Activated CD4-positive, alpha-beta memory T cell treated with anti-CD3 and anti-CD28 coated beads for 36 hours (primary cell): ENCODE results near the gene NXN. TPM values are rescaled to one million over a fixed set of nuclear protein-coding genes. Genes with fewer than 3 reads are reported as not detected.
A peak's percentile ranks its signal among the peaks of the same experiment; 100 is the strongest.

ENCODE experiments used
- CTCF ChIA-PET: fragments of 350-600 bp; sonication (Branson Sonifier 250); formaldehyde crosslinking; loops from one replicate; lab custom pipeline; 2021; ENCODE audit warnings: antibody characterized with exemption, inconsistent platforms; lab: Charles Lee
- POLR2A ChIA-PET: fragments of 350-600 bp; sonication (Branson Sonifier 250); formaldehyde crosslinking; loops from one replicate; lab custom pipeline; 2021; ENCODE audit warnings: antibody characterized with exemption; lab: Charles Lee
- DNase-seq: peaks from one replicate; pipeline ENCODE4 v3.0.0-alpha.2; 2020
- H3K27ac Mint-ChIP-seq: one replicate; pipeline ENCODE4 v1.8.0; 2021; ENCODE audit warnings: mixed read lengths
- H3K27me3 Mint-ChIP-seq: one replicate; pipeline ENCODE4 v1.8.0; 2021; ENCODE audit warnings: mixed read lengths
- H3K36me3 Mint-ChIP-seq: one replicate; pipeline ENCODE4 v1.8.0; 2021; ENCODE audit warnings: mixed read lengths
- H3K4me1 Mint-ChIP-seq: one replicate; pipeline ENCODE4 v1.8.0; 2021; ENCODE audit warnings: low read depth, mixed read lengths
- H3K4me3 Mint-ChIP-seq: one replicate; pipeline ENCODE4 v1.8.0; 2021; ENCODE audit warnings: mild to moderate bottlenecking, mixed read lengths
- H3K9me3 Mint-ChIP-seq: one replicate; pipeline ENCODE4 v1.8.0; 2021; ENCODE audit warnings: mixed read lengths
- intact Hi-C: fragments of 100-400 bp; cut with micrococcal nuclease; formaldehyde crosslinking; loops from one replicate; pipeline ENCODE4 v1.15.1; 2023
- total RNA-seq, 2 experiments: library from RNA; stranded (reverse); gene quantifications; one replicate each; pipeline ENCODE4 v1.2.3, GENCODE V29; 2021

NXN gene
- total RNA-seq, 2 experiments from 2014 or later = 0.31 to 0.33 TPM

DNA sequence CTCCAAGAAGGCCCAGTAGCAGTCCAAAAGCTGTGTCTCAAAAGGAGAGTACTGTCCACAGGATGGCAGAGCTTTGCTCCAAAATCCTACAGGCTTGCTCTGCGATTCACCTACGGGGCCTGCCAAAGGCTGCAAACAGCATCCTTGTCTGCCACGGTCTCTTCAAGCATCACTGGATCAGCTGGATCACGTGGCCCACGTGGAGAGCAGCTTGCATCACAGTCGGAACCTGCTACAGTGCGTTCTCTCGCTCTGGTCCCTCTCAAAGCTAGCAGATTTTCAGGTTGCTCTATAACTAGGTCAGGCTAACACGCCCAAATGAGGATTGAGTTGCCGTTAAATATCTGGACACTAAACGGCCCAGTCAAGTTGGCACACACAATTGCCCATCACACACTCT is 9.0 kb upstream of the NXN start:
- H3K27ac Mint-ChIP-seq = no peak overlapping the region
- ChIA-PET CTCF (interaction anchor here (1.2 kb wide), 1 partner anchor 8 kb away, joined by 7 read pairs; the partner anchor contains the start of gene TIMM22), POLR2A (no interaction called here)
- DNase-seq = no peak
- no peaks in the 10 kb centered on the region for H3K27me3 Mint-ChIP-seq
- H3K9me3 Mint-ChIP-seq = peaks cover 12% of the 10 kb centered on the region
- intact Hi-C loops = no loop called here
- no peaks in the 10 kb centered on the region for H3K4me1 Mint-ChIP-seq
- H3K4me3 Mint-ChIP-seq = no peak overlapping the region
- H3K36me3 Mint-ChIP-seq = no peaks in the 10 kb centered on the region

DNA sequence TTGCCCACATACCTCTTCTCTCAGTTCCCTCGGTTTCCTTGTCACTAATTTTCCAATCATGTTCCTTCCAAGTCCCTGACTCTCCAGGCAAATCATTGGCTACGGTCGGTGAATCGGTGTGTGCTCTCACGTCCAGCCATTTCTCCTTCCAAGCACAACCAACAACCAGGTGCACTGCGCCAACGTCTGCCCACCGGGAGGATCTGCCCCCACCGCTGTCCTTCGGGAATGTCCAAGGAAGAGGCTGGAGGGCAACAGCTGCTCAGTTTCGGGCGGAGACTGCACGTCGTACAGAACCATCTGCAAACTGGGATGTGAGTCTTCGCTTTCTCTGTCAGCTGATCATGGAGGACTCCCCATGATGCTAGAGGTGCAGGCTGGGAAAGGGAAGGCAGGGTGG is 8.4 kb upstream of the NXN start:
- Mint-ChIP-seq H3K9me3 (peaks cover 7% of the 10 kb centered on the region), H3K27me3 (no peaks in the 10 kb centered on the region), H3K36me3 (no peaks in the 10 kb centered on the region), H3K4me1 (no peaks in the 10 kb centered on the region), H3K27ac (no peak overlapping the region), H3K4me3 (no peak overlapping the region)
- DNase-seq = no peak
- CTCF ChIA-PET = interaction anchor here (1.2 kb wide), 1 partner anchor 9 kb away, joined by 7 read pairs; the partner anchor contains the start of gene TIMM22
- POLR2A ChIA-PET = no interaction called here
- intact Hi-C loops = no loop called here

DNA sequence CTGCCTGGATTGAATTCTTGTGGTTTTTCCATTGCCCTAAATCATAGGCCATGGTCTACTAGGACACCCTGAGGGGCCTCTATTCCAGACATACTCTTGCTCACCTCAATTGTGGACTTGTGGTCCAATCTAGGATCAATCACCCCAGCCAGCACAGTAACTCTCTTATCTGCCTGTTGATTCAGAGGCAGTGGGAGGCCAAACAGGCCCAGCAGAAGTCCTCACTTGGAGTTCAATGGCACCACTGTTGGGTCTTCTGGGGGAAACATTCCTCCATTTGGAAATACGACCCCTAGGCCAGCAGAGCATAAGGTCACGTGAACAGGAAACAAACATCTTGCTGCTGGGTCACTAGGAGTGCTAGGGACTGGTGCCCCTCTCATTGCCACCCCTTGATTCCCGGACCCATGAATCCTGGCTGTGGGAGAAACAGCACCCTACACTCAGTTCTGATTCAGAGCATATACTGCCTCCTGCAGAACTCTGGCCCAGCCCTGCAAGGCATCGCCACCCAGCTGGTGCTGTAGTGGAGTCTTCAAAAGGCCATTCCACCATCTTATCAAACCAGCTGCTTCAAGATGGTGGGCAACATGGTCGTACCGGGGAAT is 6.8 kb upstream of the NXN start:
- intact Hi-C loops = no loop called here
- ChIA-PET POLR2A (no interaction called here), CTCF (interaction anchor here (2.0 kb wide), 1 partner anchor 10 kb away, joined by 9 read pairs; the partner anchor contains the start of gene TIMM22)
- DNase-seq = no peak
- H3K4me3 Mint-ChIP-seq = no peak overlapping the region
- no peak overlapping the region for H3K27ac Mint-ChIP-seq
- no peaks in the 10 kb centered on the region for H3K36me3 Mint-ChIP-seq
- H3K4me1 Mint-ChIP-seq = no peaks in the 10 kb centered on the region
- H3K9me3 Mint-ChIP-seq = no peaks in the 10 kb centered on the region
- no peaks in the 10 kb centered on the region for H3K27me3 Mint-ChIP-seq

DNA sequence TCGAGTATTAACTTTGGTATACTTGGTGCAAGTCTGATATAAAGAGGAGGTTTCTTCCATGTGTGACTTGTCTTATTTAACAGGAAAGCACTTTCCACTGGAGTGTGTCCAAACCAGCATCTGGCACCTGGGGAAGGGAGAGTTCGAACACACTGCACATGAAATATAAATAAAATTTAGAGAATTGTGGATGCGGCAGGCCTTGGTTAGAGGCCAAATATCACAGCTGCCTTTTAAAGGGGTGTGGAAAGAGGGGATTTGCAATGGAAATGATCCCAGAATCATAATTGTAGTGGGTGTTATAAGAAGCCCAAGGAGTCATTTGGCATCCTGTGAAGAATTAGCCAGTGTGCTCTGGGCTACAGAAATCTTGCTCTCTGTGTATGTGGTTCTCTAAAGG is 4.3 kb upstream of the NXN start:
- no peak for DNase-seq
- H3K27ac Mint-ChIP-seq = no peak overlapping the region
- POLR2A ChIA-PET = no interaction called here
- intact Hi-C loops = loop anchor here (5.0 kb wide), 2 partner anchors 202 to 572 kb away; partner anchors contain the start of genes GLOD4 and MRM3
- CTCF ChIA-PET = no interaction called here
- H3K9me3 Mint-ChIP-seq = no peaks in the 10 kb centered on the region
- no peaks in the 10 kb centered on the region for H3K36me3 Mint-ChIP-seq
- no peak overlapping the region for H3K4me3 Mint-ChIP-seq
- no peaks in the 10 kb centered on the region for H3K27me3 Mint-ChIP-seq
- H3K4me1 Mint-ChIP-seq = peaks cover 6% of the 10 kb centered on the region

DNA sequence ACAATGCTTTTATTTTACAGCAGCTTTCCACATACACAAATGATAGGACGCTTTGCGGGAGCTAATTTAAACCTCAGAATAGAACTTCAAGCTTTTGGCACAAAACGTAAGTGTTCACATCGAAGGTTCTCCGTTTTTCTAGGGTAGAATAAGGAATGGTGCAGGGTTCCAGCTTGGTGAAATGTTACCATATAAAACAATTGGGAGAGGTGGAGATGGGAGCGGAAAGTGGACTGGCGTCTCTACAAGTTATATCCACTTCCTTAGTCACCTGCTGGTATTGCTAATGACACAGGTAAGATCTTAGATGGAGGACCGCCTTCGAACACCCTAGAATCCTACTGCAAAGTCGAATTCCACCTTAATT is 1.7 kb upstream of the NXN start:
- Mint-ChIP-seq H3K27me3 (peaks cover 19% of the 10 kb centered on the region), H3K9me3 (no peaks in the 10 kb centered on the region), H3K4me1 (peaks cover 11% of the 10 kb centered on the region), H3K4me3 (peak overlapping the region; percentile 57), H3K36me3 (no peaks in the 10 kb centered on the region), H3K27ac (no peak overlapping the region)
- intact Hi-C loops = loop anchor here (1.0 to 5.0 kb wide), 4 partner anchors 15 to 569 kb away; partner anchors contain the start of genes GLOD4 and MRM3
- POLR2A ChIA-PET = interaction anchor here (0.7 to 2.6 kb wide), 2 partner anchors 16 to 200 kb away, joined by 3 to 8 read pairs; partner anchors contain the start of genes GLOD4 and MRM3
- CTCF ChIA-PET = interaction anchor here (0.7 to 2.9 kb wide), 47 partner anchors 8 to 836 kb away, joined by 3 to 52 read pairs (median 4); partner anchors contain the start of genes GLOD4, MRM3, TIMM22 and VPS53
- no peak for DNase-seq

DNA sequence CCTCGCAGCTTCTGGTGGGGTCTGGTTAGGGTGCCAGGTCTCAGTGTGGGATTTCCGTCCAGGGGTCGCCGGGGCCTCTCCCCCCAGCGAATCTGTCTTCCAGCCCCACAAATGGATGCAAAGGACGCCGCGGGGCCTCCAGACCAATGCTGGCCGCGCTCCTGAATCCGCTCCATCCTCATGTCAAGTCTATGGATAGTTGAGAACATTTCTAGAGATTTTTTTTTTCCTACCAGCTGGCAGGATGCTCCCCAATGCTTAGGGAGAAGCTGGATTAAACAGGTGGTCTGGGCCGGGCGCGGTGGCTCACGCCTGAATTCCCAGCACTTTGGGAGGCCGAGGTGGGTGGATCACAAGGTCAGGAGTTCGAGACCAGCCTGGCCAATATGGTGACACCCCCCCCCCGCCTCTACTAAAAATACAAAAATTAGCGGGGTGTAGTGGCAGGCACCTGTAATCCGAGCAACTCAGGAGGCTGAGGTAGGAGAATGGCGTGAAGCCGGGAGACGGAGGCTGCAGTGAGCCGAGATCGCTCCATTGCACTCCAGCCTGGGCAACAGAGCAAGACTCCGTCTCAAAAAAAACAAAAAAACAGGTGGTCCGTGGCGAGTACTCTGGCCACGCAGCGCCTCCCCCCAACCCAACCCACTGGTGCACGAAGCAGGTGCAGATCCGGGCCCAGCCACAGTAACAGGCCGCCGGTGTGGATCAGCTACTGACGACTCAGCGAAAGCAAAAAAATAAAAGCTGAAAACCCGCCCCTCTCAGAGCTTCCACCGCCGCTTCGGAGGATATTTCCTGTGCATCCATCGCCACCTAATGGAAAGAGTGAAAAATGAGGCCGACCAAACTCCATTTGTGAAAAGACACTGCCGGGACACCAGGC is 1.1 kb upstream of the NXN start:
- peaks cover 11% of the 10 kb centered on the region for H3K4me1 Mint-ChIP-seq
- POLR2A ChIA-PET = interaction anchor here (0.7 to 2.6 kb wide), 2 partner anchors 17 to 199 kb away, joined by 3 to 8 read pairs; partner anchors contain the start of genes GLOD4 and MRM3
- no peaks in the 10 kb centered on the region for H3K36me3 Mint-ChIP-seq
- H3K27me3 Mint-ChIP-seq = peaks cover 23% of the 10 kb centered on the region
- H3K9me3 Mint-ChIP-seq = no peaks in the 10 kb centered on the region
- CTCF ChIA-PET = interaction anchor here (0.7 to 2.9 kb wide), 53 partner anchors 8 to 836 kb away, joined by 3 to 52 read pairs (median 4); partner anchors contain the start of genes GLOD4, MRM3, TIMM22 and VPS53
- intact Hi-C loops = loop anchor here (1.0 to 5.0 kb wide), 4 partner anchors 16 to 568 kb away; partner anchors contain the start of genes GLOD4 and MRM3
- H3K27ac Mint-ChIP-seq = no peak overlapping the region
- peak; percentile 86 for DNase-seq
- peak overlapping the region; percentile 63 for H3K4me3 Mint-ChIP-seq

DNA sequence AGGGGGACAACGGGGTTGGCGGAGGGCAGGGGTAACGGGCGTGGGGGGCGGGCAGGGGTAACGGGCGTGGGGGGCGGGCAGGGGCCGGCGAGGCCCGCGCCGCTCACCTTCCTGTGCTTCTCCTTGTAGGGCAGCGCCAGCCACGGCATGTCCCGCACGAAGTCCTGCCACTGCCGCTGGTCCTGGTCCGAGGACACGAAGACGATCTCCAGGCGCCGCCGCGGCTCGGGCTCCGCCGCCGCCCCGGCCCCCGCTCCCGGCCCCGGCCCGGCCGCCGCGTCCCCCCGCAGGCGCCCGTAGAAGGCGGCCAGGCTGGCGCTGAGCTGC is 401 bp downstream of the NXN start:
- intact Hi-C loops = no loop called here
- peaks cover 11% of the 10 kb centered on the region for H3K4me1 Mint-ChIP-seq
- ChIA-PET POLR2A (interaction anchor here (2.6 kb wide), 1 partner anchor 198 kb away, joined by 8 read pairs; the partner anchor contains the start of genes GLOD4 and MRM3), CTCF (interaction anchor here (0.6 to 2.9 kb wide), 7 partner anchors 17 to 567 kb away, joined by 3 to 52 read pairs (median 18); partner anchors contain the start of genes GLOD4, MRM3 and TIMM22)
- no peak overlapping the region for H3K4me3 Mint-ChIP-seq
- no peaks in the 10 kb centered on the region for H3K36me3 Mint-ChIP-seq
- DNase-seq = no peak
- no peak overlapping the region for H3K27ac Mint-ChIP-seq
- no peaks in the 10 kb centered on the region for H3K9me3 Mint-ChIP-seq
- peaks cover 28% of the 10 kb centered on the region for H3K27me3 Mint-ChIP-seq

DNA sequence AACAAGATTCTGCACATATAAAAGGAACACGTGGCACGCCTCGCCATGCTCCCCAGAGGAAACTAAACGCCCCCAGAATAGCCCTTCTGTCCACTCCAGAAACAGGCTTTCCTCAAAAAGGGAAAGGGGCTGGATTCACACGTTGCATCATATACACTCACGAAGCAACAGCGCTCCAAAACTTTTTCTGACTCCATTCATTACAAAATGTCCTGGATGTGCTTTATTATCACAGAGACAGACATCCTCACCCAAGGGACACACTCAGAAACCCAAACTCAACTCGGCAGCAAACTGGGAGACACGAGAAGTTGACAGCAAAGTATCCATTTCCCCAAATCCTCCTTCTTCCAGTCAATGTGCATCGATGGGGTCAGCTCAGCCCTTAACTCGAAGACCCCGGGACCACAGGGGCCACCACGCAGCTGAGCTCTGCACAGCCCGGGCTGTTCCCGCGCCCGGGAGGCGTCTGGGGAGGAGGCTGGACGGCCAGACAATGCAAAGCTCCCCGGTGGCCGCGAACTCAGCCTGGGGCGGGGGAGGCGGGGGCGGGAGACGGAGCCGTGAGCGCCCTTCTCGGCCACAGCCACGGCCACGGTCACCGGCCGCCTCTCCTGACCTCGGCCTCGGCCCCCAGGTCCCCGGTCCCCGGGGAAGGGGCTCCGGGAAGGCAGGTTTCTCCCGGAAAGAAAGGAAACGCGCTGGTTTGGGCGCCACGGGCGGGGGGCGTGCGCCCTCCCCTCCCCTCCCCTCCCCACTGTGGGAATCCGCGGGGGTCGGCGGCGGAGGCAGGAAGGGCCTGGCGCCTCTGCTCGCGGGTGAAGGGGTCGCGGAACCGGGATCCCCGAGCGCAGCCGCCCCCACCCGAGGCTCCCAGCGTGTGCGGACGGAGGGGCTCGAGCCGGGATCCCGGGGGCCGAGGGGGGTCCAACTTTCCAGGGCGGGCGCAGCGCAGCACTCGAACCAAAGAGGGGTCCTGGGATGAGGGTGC is 1.2 kb downstream of the NXN start:
- ChIA-PET CTCF (interaction anchor here (2.8 to 3.5 kb wide), 3 partner anchors 18 to 182 kb away, joined by 11 to 52 read pairs (median 45); partner anchors contain the start of gene TIMM22), POLR2A (interaction anchor here (2.6 kb wide), 1 partner anchor 197 kb away, joined by 8 read pairs; the partner anchor contains the start of genes GLOD4 and MRM3)
- Mint-ChIP-seq H3K36me3 (no peaks in the 10 kb centered on the region), H3K27ac (no peak overlapping the region), H3K27me3 (peaks cover 29% of the 10 kb centered on the region), H3K4me3 (peak overlapping the region; percentile 51), H3K9me3 (no peaks in the 10 kb centered on the region), H3K4me1 (peaks cover 11% of the 10 kb centered on the region)
- intact Hi-C loops = no loop called here
- no peak for DNase-seq

DNA sequence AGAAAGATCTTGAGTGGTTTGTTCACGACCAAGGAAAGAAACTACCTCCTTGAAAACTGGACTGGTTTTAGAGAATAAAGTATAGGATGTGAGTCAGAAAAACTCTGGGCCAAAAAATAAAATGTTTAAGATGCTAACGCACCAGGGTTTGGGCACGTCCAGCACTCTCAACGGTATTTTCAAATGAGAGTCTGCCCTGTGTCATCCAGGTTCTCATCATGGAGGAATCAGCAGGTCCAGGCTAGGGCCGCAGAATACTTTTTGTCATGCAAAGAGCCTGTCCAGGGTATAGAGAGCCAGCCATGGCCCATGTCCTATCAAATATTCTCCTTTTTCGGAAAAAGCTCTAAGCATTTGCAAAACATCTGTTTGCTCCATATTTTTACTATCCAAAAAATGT is 2.4 kb downstream of the NXN start:
- H3K36me3 Mint-ChIP-seq = no peaks in the 10 kb centered on the region
- no peak for DNase-seq
- ChIA-PET CTCF (interaction anchor here (3.5 kb wide), 1 partner anchor 98 kb away, joined by 11 read pairs; no protein-coding TSS in a partner anchor), POLR2A (interaction anchor here (1.0 kb wide), 1 partner anchor 244 kb away, joined by 4 read pairs; no protein-coding TSS in a partner anchor)
- H3K27me3 Mint-ChIP-seq = peaks cover 33% of the 10 kb centered on the region
- intact Hi-C loops = no loop called here
- H3K9me3 Mint-ChIP-seq = no peaks in the 10 kb centered on the region
- H3K27ac Mint-ChIP-seq = no peak overlapping the region
- peaks cover 11% of the 10 kb centered on the region for H3K4me1 Mint-ChIP-seq
- no peak overlapping the region for H3K4me3 Mint-ChIP-seq

DNA sequence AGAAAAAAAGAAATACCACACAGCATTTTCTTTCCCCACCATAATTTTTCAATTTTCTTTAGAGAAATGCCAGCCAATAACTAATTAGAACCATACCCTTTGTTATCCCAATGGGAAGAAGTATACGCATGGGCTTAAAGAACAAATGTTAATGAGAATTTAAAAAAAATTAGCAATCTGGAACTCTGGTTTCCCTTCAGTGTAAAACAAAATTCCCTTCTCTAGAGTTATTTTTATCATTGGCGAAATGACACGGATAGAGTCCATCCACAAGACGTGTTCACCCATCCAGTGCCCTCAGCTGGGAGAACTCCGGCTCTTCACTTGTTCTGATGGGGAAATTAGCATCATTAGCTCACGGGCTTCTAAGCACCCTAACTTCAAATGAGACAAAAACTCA is 3.3 kb downstream of the NXN start:
- H3K27me3 Mint-ChIP-seq = peaks cover 33% of the 10 kb centered on the region
- no peaks in the 10 kb centered on the region for H3K36me3 Mint-ChIP-seq
- H3K4me1 Mint-ChIP-seq = peaks cover 11% of the 10 kb centered on the region
- ChIA-PET CTCF (interaction anchor here (0.6 to 3.5 kb wide), 2 partner anchors 97 to 194 kb away, joined by 3 to 11 read pairs; partner anchors contain the start of gene GLOD4), POLR2A (interaction anchor here (1.0 kb wide), 1 partner anchor 243 kb away, joined by 4 read pairs; no protein-coding TSS in a partner anchor)
- intact Hi-C loops = no loop called here
- H3K27ac Mint-ChIP-seq = no peak overlapping the region
- DNase-seq = no peak
- no peaks in the 10 kb centered on the region for H3K9me3 Mint-ChIP-seq
- no peak overlapping the region for H3K4me3 Mint-ChIP-seq
